H1 (cell line): ENCODE measurements around the gene PPP1R18. TPM values are rescaled to one million over a fixed set of nuclear protein-coding genes. Genes with fewer than 3 reads are reported as not detected.

Experiments used
- CTCF ChIA-PET: fragments of 300-600 bp; sonication (Branson Sonifier 250); formaldehyde crosslinking; loops from one replicate; lab custom pipeline; 2021; ENCODE audit not compliant: partially characterized antibody; lab: Charles Lee
- POLR2A ChIA-PET: fragments of 300-600 bp; sonication (Branson Sonifier 250); formaldehyde crosslinking; loops from one replicate; lab custom pipeline; 2021; ENCODE audit warnings: inconsistent platforms; ENCODE audit not compliant: partially characterized antibody; lab: Charles Lee
- DNase-seq, 2 experiments: peaks; one replicate each; pipeline versions ENCODE4 v3.0.0 to v3.0.0-alpha.2; 2010 to 2022; ENCODE audit warnings: low spot score in 2 of 2, low read depth in 1 of 2, mixed read lengths in 1 of 2
- FAIRE-seq: peaks from 2 replicates; lab custom pipeline; 2011; peaks lifted over from hg19 to GRCh38; lab: Jason Lieb, UNC
- H2AFZ ChIP-seq: 2 replicates; pipeline ENCODE4 v1.8.1; 2012; ENCODE audit warnings: low read length, inconsistent platforms
- H2AK5ac ChIP-seq: 2 replicates; pipeline ENCODE4 v1.6.1; 2013; ENCODE audit warnings: low read depth, low read length
- H2BK120ac ChIP-seq: replicated peaks from 2 replicates; pipeline ENCODE3; 2013; ENCODE audit warnings: low read depth, low read length, inconsistent platforms
- H2BK12ac ChIP-seq: 2 replicates; pipeline ENCODE4 v1.6.1; 2013; ENCODE audit warnings: low read depth, low read length
- H2BK15ac ChIP-seq: 2 replicates; pipeline ENCODE4 v1.6.1; 2013; ENCODE audit warnings: low read length
- H2BK20ac ChIP-seq: 2 replicates; pipeline ENCODE4 v1.6.1; 2013; ENCODE audit warnings: low read length
- H2BK5ac ChIP-seq: 2 replicates; pipeline ENCODE4 v1.6.1; 2013; ENCODE audit warnings: low read depth, low read length
- H3K14ac ChIP-seq: 2 replicates; pipeline ENCODE4 v1.6.1; 2013; ENCODE audit warnings: inconsistent platforms; ENCODE audit not compliant: insufficient read length
- H3K18ac ChIP-seq: 2 replicates; pipeline ENCODE4 v1.6.1; 2013; ENCODE audit warnings: low read length; ENCODE audit errors: extremely low read depth
- H3K23ac ChIP-seq: 2 replicates; pipeline ENCODE4 v1.6.1; 2013; ENCODE audit warnings: inconsistent platforms; ENCODE audit not compliant: insufficient read length
- H3K23me2 ChIP-seq: 2 replicates; pipeline ENCODE4 v1.6.1; 2013; ENCODE audit warnings: low read depth, low read length
- H3K27ac ChIP-seq: 2 replicates; pipeline ENCODE4 v1.6.1; 2011; ENCODE audit warnings: low read depth, low read length, inconsistent platforms
- H3K27me3 ChIP-seq, 4 experiments: replicated peaks in 1 of 4; 1 replicate in 1 of 4; 2 replicates in 3 of 4; pipeline versions ENCODE4 v1.6.1 to v1.8.1; 2011 to 2013; ENCODE audit warnings: low read length in 3 of 4, mild to moderate bottlenecking in 3 of 4, inconsistent platforms in 2 of 4, mixed read lengths in 2 of 4, moderate library complexity in 1 of 4; ENCODE audit not compliant: control insufficient read depth in 3 of 4, insufficient read depth in 3 of 4; ENCODE audit errors: extremely low read depth in 1 of 4
- H3K36me3 ChIP-seq, 4 experiments: 2 replicates each; pipeline versions ENCODE4 v1.6.1 to v1.8.1; 2011 to 2013; ENCODE audit warnings: mild to moderate bottlenecking in 4 of 4, low read length in 3 of 4, moderate library complexity in 2 of 4, control low read depth in 1 of 4, inconsistent platforms in 1 of 4; ENCODE audit not compliant: insufficient read depth in 4 of 4, control insufficient read depth in 2 of 4
- H3K4ac ChIP-seq: replicated peaks from 2 replicates; pipeline ENCODE3; 2013; ENCODE audit warnings: low read length, low read depth, mixed read lengths, inconsistent platforms; ENCODE audit not compliant: insufficient read length
- H3K4me1 ChIP-seq, 4 experiments: replicated peaks in 1 of 4; 1 replicate in 1 of 4; 2 replicates in 3 of 4; pipeline versions ENCODE4 v1.6.1 to v1.8.1; 2011 to 2013; ENCODE audit warnings: low read length in 3 of 4, inconsistent platforms in 2 of 4, mixed read lengths in 1 of 4; ENCODE audit not compliant: insufficient read depth in 4 of 4, control insufficient read depth in 3 of 4
- H3K4me2 ChIP-seq, 2 experiments: 2 replicates each; pipeline versions ENCODE4 v1.6.1 to v1.8.1; 2011 to 2013; ENCODE audit warnings: low read depth in 2 of 2, low read length in 2 of 2, control low read depth in 1 of 2, inconsistent platforms in 1 of 2, mild to moderate bottlenecking in 1 of 2; ENCODE audit not compliant: insufficient read depth in 1 of 2
- H3K4me3 ChIP-seq, 4 experiments: fragments of 200-600, 300-600 bp in 1 of 4; sonication (generic), shearing (Covaris generic), sonication (Bioruptor Twin) in 1 of 4; 2 replicates each; pipeline versions ENCODE4 v1.5.1 to v1.8.1; 2011 to 2016; ENCODE audit warnings: low read length in 4 of 4, low read depth in 3 of 4, control low read depth in 2 of 4, inconsistent platforms in 2 of 4, mild to moderate bottlenecking in 2 of 4, mixed read lengths in 1 of 4, moderate library complexity in 1 of 4; ENCODE audit not compliant: insufficient read depth in 2 of 4; ENCODE audit errors: extremely low read depth in 1 of 4
- H3K56ac ChIP-seq: replicated peaks from 2 replicates; pipeline ENCODE3; 2013; ENCODE audit warnings: low read depth, mild to moderate bottlenecking, mixed read lengths, low read length, inconsistent platforms; ENCODE audit not compliant: insufficient read length
- H3K79me1 ChIP-seq: 2 replicates; pipeline ENCODE4 v1.6.1; 2013; ENCODE audit warnings: low read depth, low read length, control low read depth
- H3K79me2 ChIP-seq, 2 experiments: 2 replicates each; pipeline versions ENCODE4 v1.6.1 to v1.8.1; 2012 to 2013; ENCODE audit warnings: low read length in 2 of 2, mild to moderate bottlenecking in 2 of 2, inconsistent platforms in 1 of 2; ENCODE audit not compliant: insufficient read depth in 2 of 2, control insufficient read depth in 1 of 2
- H3K9ac ChIP-seq, 4 experiments: replicated peaks in 1 of 4; 1 replicate in 1 of 4; 2 replicates in 3 of 4; pipeline versions ENCODE4 v1.6.1 to v1.8.1; 2011 to 2013; ENCODE audit warnings: low read depth in 3 of 4, low read length in 3 of 4, control low read depth in 2 of 4, mild to moderate bottlenecking in 2 of 4, moderate library complexity in 2 of 4, inconsistent platforms in 1 of 4; ENCODE audit errors: extremely low read depth in 1 of 4
- H3K9me3 ChIP-seq, 2 experiments: 2 replicates each; pipeline versions ENCODE4 v1.6.1 to v1.8.1; 2012 to 2013; ENCODE audit warnings: mild to moderate bottlenecking in 2 of 2, moderate library complexity in 2 of 2, control low read depth in 1 of 2, inconsistent platforms in 1 of 2, low read depth in 1 of 2, low read length in 1 of 2, mixed read lengths in 1 of 2; ENCODE audit not compliant: insufficient read depth in 2 of 2
- H4K20me1 ChIP-seq, 2 experiments: replicated peaks in 1 of 2; 2 replicates each; pipeline versions ENCODE3 to v1.8.1; 2011 to 2013; ENCODE audit warnings: inconsistent platforms in 2 of 2, low read length in 2 of 2, mild to moderate bottlenecking in 1 of 2; ENCODE audit not compliant: insufficient read depth in 2 of 2, control insufficient read depth in 1 of 2
- H4K5ac ChIP-seq: 2 replicates; pipeline ENCODE4 v1.6.1; 2013; ENCODE audit warnings: low read length, low read depth, mixed read lengths, inconsistent platforms; ENCODE audit not compliant: insufficient read length
- H4K8ac ChIP-seq: 2 replicates; pipeline ENCODE4 v1.8.0; 2013; ENCODE audit warnings: mild to moderate bottlenecking, moderate library complexity, low read length, inconsistent platforms; ENCODE audit not compliant: insufficient read depth; ENCODE audit errors: extremely low read depth
- H4K91ac ChIP-seq: replicated peaks from 2 replicates; pipeline ENCODE3; 2013; ENCODE audit warnings: low read length, mixed read lengths, inconsistent platforms; ENCODE audit not compliant: insufficient read length
- CEBPB ChIP-seq: IDR thresholded peaks from 2 replicates; pipeline ENCODE4 v1.6.1; 2012; ENCODE audit warnings: low read depth, low read length
- CTCF ChIP-seq, 3 experiments: IDR thresholded peaks; 1 replicate in 2 of 3; 2 replicates in 1 of 3; pipeline versions ENCODE4 v1.5.1 to v1.6.1; 2011; ENCODE audit warnings: low read length in 3 of 3, mild to moderate bottlenecking in 3 of 3, inconsistent platforms in 2 of 3, low read depth in 1 of 3, moderate library complexity in 1 of 3; ENCODE audit not compliant: insufficient read depth in 1 of 3; ENCODE audit errors: control extremely low read depth in 1 of 3
- GABPA ChIP-seq: IDR thresholded peaks from 2 replicates; pipeline ENCODE4 v1.6.1; 2011; ENCODE audit warnings: mild to moderate bottlenecking, low read length, moderate library complexity, borderline replicate concordance; ENCODE audit not compliant: insufficient read depth
- HDAC6 ChIP-seq: IDR thresholded peaks from one replicate; pipeline ENCODE4 v1.7.1; 2012; ENCODE audit warnings: low read depth, mild to moderate bottlenecking, inconsistent platforms, low read length, moderate library complexity
- JUND ChIP-seq: IDR thresholded peaks from 2 replicates; pipeline ENCODE4 v1.6.1; 2011; ENCODE audit warnings: mild to moderate bottlenecking, improper control_type of control experiment, low read length
- MAX ChIP-seq: IDR thresholded peaks from 2 replicates; pipeline ENCODE4 v1.6.1; 2012; ENCODE audit warnings: inconsistent platforms
- POU5F1 ChIP-seq: IDR thresholded peaks from 2 replicates; pipeline ENCODE4 v1.6.1; 2011; ENCODE audit warnings: low read depth, mild to moderate bottlenecking, low read length, moderate library complexity
- WGBS, 2 experiments: shearing (Covaris generic) in 1 of 2; methylation state at CpG; one replicate each; pipeline versions ENCODE4 v1.1.6 to v1.1.7; 2013 to 2015; ENCODE audit warnings: low lambda C conversion rate in 2 of 2, mixed read lengths in 2 of 2, inconsistent platforms in 1 of 2, low coverage in 1 of 2, missing lambda C conversion rate in 1 of 2; ENCODE audit not compliant: insufficient replicate concordance in 2 of 2, insufficient coverage in 1 of 2, insufficient read length in 1 of 2; ENCODE audit errors: extremely low coverage in 1 of 2, missing lambda C conversion rate in 1 of 2; 5-methylcytosine and 5-hydroxymethylcytosine counted together
- polyA plus RNA-seq, 7 experiments: library from polyadenylated mRNA; depleted of rRNA in 3 of 7; stranded (reverse) in 5 of 7; unstranded in 2 of 7; fragments of >200 nt in 5 of 7; fragments of 200-250 nt in 2 of 7; gene quantifications; 1 replicate in 5 of 7; 2 replicates in 1 of 7; 4 replicates in 1 of 7; pipeline versions ENCODE4 v1.2.1 to v1.2.3, GENCODE V29; 2011 to 2013; ENCODE audit warnings: missing spikeins in 2 of 7, mixed read lengths in 2 of 7
- total RNA-seq: library from RNA; stranded (reverse); fragmentation: NEBNext Ultra II Directional; extraction: Animal tissue kit (Norgen Biotek cat#: 25700); gene quantifications from 2 replicates; pipeline ENCODE4 v1.2.1, GENCODE V29; 2021

PPP1R18 gene
- total and polyA plus RNA-seq, 2 of the 8 experiments (the other 6 are each of a cell fraction or from before 2014, with no cell fraction given), result 25.1 to 29.1 TPM

GRCh38 chr6:30682143-30683117, 4.0 kb downstream of the PPP1R18 start:
- ChIA-PET POLR2A (interaction anchor here (0.5 to 18.7 kb wide), 9 partner anchors 11 to 141 kb away, joined by 3 to 388 read pairs (median 4); partner anchors contain the start of genes MDC1 and TUBB), CTCF (interaction anchor here (0.6 to 11.0 kb wide), 7 partner anchors 9 to 141 kb away, joined by 3 to 147 read pairs (median 6); partner anchors contain the start of genes DHX16, FLOT1, MDC1 and NRM)
- Histone ChIP-seq H2BK20ac (peak overlapping the region; percentile 61; the same call in 1 of the 2 replicates), H4K5ac (no peak overlapping the region), H3K4me1 (peaks cover 7 to 32% (median 21%) of the 10 kb centered on the region in 4 experiments), H3K9me3 (no peaks in the 10 kb centered on the region), H4K91ac (peak overlapping the region; percentile 76), H2BK5ac (peak overlapping the region; percentile 63; the same call in 1 of the 2 replicates), H3K14ac (no peak overlapping the region), H3K56ac (no peak overlapping the region), H3K79me1 (peaks cover 4% of the 10 kb centered on the region; the same call in 1 of the 2 replicates), H3K18ac (peak overlapping the region; percentile 48), H3K27me3 (no peaks in the 10 kb centered on the region), H3K9ac (peak overlapping the region in 2 of 4 experiments; percentile 4 to 6; a peak in 1 of 7 replicates), H2BK12ac (no peak overlapping the region; the same call in 1 of the 2 replicates), H3K4me3 (peak overlapping the region in 2 of 4 experiments; percentile 10 to 44; a peak in 5 of 8 replicates), H2BK15ac (0 out of 2 replicates have a peak overlapping the region, but pooled peaks have one; percentile 40), H3K4me2 (peak overlapping the region; percentile 53 to 96), H4K20me1 (peaks cover 3 to 9% of the 10 kb centered on the region in 2 experiments), H2BK120ac (no peak overlapping the region), H3K4ac (peak overlapping the region; percentile 33), H2AK5ac (peak overlapping the region; percentile 42; the same call in 1 of the 2 replicates), H2AFZ (no peak overlapping the region), H3K23ac (no peak overlapping the region), H3K79me2 (peaks cover 0 to 18% of the 10 kb centered on the region in 2 experiments; a peak in 3 of 4 replicates), H4K8ac (no peak overlapping the region), H3K36me3 (no peaks in the 10 kb centered on the region; a peak in 1 of 8 replicates), H3K23me2 (peaks cover 10% of the 10 kb centered on the region), H3K27ac (0 out of 2 replicates have a peak overlapping the region, but pooled peaks have one; percentile 42)
- no peak for FAIRE-seq
- DNase-seq, result no peak
- 51% methylated on average over 11 of the region's 11 CpGs; no CpG with 5 or more reads in 1 of the 2 experiments for WGBS, 2 experiments
- TF ChIP-seq JUND (peak; percentile 79), GABPA (no peak; the same call in 1 of the 2 replicates), POU5F1 (no peak), MAX (no peak), CEBPB (no peak), CTCF (IDR thresholded peaks at IDR 0.05; ENCODE audit: control extremely low read depth in 1 of 3, insufficient read depth in 1 of 3, low read depth in 1 of 3, low read length in 3 of 3) (no peak), HDAC6 (no peak)
